GM13976 (cell line): Measurements from ENCODE around the gene PLP1.

Source experiments
- DNase-seq: peaks from one replicate; pipeline ENCODE4 v3.0.0; 2012; ENCODE audit warnings: low spot score
- CTCF ChIP-seq: IDR thresholded peaks from 2 replicates; pipeline ENCODE4 v1.5.1; 2012; ENCODE audit warnings: borderline replicate concordance, mild to moderate bottlenecking; ENCODE audit not compliant: insufficient read depth; ENCODE audit errors: extremely low read depth, missing control alignments, control extremely low read depth
- in situ Hi-C: fragments of 300-500 bp; cut with MboI; formaldehyde crosslinking; loops from one replicate; pipeline ENCODE4 v1.12.0; 2022; ENCODE audit warnings: low sequenced_read_pairs, mixed read lengths, inconsistent platforms; ENCODE audit not compliant: unreplicated experiment

Gene PLP1

GRCh38 chrX:103734125-103734760 lies 42.4 kb upstream of the PLP1 start:
- no peak for DNase-seq
- in situ Hi-C loops, result no loop called here
- no peak for TF ChIP-seq CTCF

GRCh38 chrX:103737696-103738095 lies 38.9 kb upstream of the PLP1 start:
- DNase-seq, result no peak
- TF ChIP-seq CTCF, result no peak
- in situ Hi-C loops, result no loop called here

GRCh38 chrX:103739421-103739820 lies 37.2 kb upstream of the PLP1 start:
- no peak for DNase-seq
- in situ Hi-C loops, result no loop called here

GRCh38 chrX:103741879-103742278 lies 34.8 kb upstream of the PLP1 start:
- TF ChIP-seq CTCF, result no peak
- DNase-seq, result no peak
- in situ Hi-C loops, result no loop called here

More at GRCh38 chrX:103739421-103739820, 37.2 kb upstream of the PLP1 start:
- no peak for TF ChIP-seq CTCF

GRCh38 chrX:103742339-103742738 lies 34.3 kb upstream of the PLP1 start:
- no peak for DNase-seq
- no peak for TF ChIP-seq CTCF
- in situ Hi-C loops, result no loop called here

- DNase-seq, result no peak
- in situ Hi-C loops, result no loop called here
- TF ChIP-seq CTCF, result no peak
Observed at GRCh38 chrX:103747163-103747562, 29.5 kb upstream of the PLP1 start.
